HG02943 (cell line): Measurements from ENCODE around the gene MAML3.
"Not testable (repeated sequence)": the region's sequence is repeated elsewhere in the genome, so short reads cannot be mapped to it uniquely, and the experiment has no call there.

Experiments used
- ATAC-seq: cut with Tn5 transposase; IDR thresholded peaks from one replicate; pipeline ENCODE4 v1.9.1; 2021; ENCODE audit warnings: mild to moderate bottlenecking, low read depth, moderate library complexity; ENCODE audit not compliant: unreplicated experiment

The MAML3 gene

DNA sequence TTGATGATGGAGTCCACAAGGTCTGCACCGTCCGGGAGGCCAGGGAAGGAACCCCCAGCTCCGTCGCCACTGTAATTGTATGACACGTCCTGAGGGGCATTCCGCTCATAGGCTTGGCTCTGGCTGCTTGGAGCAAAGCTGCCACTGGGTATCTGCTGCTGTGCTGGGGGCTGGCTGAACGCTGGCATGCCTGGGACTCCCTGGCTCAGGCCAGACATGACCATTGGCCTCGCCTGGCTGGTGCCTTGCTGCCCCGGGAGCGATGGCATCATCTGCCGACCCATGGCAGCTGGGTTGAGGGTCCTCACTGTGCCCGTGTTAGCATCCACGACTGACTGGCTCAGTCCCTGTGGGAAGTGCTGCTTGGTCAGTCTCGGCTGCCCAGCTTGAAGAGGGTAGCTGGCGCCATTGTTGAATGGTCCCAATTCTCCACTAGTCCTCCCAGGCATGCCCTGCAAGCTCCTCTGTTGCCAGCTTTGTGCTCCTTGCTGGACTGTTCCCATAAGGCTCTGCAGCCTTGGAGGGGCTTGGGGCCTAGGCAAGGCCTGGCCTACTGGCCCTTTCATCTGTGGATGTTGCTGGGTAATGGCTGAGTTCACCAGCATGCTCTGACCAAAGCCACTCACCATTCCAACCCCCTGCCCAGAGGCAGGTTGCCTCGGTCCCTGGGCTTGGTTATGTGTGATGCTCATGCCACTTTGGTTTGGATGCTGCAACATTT, 434.4 kb downstream of the MAML3 start:
- ATAC-seq = no peak

GRCh38 chr4:139718833-139719232, 435.2 kb downstream of the MAML3 start:
- no peak for ATAC-seq

DNA sequence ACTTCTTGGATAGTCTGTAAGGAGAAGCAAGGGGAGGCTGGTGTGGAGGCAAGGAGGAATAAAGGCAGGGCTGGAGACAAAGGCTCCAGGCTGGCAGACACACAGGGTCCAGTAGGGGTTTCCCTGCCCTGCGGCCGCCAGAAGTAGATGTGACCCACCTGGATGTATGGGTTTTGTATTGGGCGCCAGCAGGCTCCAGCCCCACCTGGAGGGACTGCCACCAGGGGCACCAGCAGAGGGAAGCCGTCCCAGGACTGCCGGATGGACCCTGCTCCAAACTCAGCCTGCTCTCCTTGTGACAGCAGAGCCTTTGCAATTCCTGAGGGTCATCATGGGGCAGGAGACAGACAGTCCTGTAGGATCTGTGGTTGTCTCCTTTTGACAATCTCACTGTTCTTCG, 435.6 kb downstream of the MAML3 start:
- no peak for ATAC-seq

GRCh38 chr4:139715746-139716391, 438.1 kb downstream of the MAML3 start:
- no peak for ATAC-seq

DNA sequence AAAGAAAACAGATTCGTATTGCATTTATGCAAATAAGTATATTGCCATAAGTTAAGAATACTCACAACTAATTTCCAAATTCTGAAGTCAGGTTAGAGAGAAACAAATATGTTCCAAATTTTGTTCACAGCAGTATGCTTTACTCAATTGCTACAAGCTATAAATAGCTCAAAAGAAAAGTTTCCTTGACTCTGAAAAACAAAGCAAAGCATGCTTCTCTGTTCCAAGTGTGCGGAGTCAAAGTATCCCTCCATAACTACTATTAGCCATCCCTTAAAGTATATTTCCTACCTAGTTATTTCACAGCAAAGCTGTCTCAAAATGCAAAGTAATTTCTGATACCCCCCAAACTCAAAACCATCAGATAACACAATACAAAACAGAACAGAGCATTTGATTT, 441.1 kb downstream of the MAML3 start:
- no peak for ATAC-seq

GRCh38 chr4:139711461-139711860, 442.5 kb downstream of the MAML3 start:
- ATAC-seq = no peak

DNA sequence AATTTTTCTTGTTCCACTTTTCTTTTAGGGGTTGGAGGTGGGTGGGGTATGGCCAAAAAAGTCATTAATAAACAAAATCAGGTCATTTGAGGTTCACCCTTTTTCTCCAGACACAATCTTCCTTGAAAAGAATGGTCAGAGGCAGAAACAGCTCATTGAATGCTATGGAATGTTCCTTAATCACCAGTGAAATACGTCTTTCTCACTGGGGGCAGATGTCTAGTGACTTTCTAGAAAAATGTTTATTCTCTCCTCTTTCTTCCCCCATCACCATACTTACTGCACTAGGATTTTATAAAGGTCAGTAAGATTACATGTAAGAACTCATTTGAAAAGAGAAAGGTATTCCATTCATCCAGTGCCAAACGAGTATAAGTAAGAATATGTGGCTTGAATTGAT, 443.9 kb downstream of the MAML3 start:
- ATAC-seq = no peak

DNA sequence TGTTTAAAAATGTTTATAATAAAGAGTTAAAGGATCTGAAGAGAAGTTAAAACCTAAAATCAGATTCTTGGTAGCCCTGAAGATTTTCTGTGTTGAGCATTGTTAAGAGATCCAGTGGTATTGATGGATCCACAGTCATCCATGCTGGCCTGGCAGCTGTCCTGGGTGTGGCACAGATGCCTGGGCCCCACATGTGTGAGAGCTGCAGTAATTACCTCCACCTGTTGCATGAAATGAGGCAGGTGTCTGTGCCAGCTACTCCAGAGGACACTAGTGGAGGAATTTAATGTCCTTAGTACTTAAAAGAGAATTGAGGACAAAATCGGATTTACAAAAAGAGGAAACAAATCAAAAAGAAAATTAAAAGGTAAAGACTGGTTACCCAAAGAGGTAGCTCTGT, 444.3 kb downstream of the MAML3 start:
- no peak for ATAC-seq

DNA sequence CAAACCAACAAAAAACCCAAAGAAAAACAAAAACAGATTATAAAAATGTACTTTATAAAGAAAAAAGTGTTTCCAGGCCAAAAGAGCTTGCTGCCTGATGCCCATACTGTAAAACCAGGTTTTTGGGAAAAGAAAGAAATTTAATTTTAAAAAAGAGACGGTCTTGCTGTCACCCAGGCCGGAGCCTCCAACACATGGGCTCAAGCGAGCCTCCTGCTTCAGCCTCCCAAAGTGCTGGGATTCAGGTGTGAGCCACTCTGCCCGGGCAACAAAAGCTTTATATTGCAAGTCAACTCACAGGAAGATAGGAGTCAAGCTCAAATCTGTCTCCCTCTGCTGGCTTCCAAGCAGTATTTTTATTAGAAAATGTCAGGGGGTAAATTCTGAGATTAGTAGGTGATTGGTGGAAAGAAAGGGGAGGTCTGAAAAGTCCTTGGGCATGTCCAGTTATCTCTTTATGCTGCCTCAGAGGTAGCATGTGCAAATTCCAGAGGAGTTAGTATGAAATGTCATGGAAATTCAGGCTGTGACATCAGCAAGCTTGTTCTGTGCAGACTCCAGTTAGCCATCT, 449.0 kb downstream of the MAML3 start:
- no peak for ATAC-seq

GRCh38 chr4:139700568-139700967, 453.4 kb downstream of the MAML3 start:
- ATAC-seq = no peak

DNA sequence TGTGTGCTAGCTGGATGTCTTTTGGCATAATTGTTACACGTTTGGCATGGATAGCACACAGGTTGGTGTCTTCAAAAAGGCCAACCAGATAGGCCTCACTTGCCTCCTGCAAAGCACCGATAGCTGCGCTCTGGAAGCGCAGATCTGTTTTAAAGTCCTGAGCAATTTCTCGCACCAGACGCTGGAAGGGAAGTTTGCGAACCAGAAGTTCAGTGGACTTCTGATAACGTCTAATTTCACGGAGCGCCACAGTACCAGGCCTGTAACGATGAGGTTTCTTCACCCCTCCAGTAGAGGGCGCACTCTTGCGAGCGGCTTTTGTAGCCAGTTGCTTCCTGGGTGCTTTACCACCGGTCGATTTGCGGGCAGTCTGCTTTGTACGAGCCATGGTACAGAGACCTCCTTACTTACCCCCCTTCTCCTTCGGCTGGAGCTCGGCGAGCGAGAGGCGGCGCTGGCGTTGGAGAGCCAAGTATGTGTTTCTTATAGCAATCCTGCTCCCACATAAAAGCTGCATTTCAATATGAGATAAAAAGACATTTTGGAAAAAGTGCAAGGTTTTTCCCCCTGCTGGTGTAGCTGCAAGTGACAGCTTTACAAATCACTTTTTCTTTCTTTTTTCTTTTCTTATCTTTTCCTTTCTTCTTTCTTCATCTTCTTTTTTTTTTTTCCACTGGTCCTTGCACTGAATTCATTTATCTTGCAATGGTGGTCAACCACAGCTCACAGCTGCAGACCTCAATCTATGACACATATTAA, 455.6 kb downstream of the MAML3 start:
- not testable (repeated sequence) for ATAC-seq

- ATAC-seq = no peak
Measured at GRCh38 chr4:139696491-139696890, 457.5 kb downstream of the MAML3 start.

DNA sequence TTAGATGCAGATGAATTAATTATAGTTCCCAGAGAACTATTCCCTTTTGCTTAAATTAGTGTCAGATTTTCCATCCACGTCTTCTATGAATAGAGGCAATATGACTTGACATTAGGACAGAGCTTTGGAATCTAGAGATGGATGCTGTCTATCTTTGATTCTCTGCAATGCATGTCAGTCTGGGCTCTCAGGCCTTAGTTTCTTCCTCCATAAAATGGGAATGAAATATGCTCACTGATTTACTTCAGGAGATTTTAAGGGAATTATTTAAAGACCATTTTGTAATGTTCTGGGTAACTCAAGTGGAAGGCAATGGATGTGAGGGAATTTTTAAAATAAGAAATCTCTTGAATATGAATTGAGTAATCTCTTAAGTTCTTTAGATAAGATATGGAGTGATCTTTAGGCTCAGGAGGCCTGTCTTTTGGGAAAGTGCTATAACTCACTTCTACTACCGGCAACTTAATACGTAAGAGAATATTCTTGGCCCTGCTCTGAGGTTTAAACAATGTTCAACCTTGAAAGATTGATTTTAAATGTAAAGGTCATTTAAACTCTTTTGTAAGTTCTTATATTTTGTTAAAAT, 459.4 kb downstream of the MAML3 start:
- ATAC-seq = no peak

DNA sequence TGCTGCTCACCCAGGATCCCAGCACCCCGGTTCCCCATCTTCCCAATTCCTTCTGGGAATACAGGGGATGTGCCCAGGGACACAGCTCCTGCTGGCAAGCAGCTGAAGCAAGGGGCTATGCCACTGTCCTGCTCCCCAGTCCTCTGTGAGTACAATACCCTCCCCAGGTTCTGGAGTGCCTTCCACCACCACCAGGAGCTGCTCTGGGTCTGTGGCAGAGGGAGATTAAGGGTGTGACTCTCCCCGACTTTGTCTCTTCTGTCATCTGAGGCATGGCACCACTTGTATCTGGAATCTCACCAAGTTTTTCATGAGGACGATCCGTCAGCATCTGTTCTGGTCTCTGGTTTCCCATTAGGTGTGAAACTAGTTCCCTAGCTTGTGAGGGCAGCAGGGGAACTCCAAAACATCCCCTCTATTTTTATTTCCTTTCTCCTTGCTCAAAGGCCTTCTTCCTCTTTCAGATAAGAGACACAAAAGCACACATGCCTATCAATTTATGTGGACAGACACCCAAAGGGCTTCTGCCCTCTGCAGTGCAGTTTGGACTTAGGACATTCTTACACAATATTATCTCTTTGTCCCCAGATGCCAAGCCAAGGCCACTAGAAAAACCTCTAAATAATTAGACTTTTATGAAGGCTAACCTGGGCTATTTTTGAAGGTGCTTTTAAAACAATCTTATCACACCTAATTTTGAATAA, 461.5 kb downstream of the MAML3 start:
- no peak for ATAC-seq

DNA sequence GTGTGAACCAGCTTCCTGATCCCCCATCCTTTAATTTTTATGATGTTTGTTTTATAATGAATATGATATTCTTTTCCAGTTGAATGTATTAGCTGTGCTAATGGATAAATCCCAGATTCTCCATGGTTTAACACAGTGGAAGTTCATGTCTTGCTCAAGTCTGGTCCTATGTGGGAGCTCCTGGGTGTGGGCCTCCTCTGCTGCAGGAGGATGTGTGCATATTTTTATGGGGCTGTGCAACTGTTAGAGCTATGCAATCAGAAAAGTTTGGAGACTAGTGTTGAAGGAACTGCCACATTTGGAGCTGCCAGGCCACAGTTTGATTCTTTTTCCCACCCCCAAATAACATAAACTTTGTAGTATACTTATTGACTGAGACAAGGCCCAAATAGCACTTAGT, 463.6 kb downstream of the MAML3 start:
- no peak for ATAC-seq

DNA sequence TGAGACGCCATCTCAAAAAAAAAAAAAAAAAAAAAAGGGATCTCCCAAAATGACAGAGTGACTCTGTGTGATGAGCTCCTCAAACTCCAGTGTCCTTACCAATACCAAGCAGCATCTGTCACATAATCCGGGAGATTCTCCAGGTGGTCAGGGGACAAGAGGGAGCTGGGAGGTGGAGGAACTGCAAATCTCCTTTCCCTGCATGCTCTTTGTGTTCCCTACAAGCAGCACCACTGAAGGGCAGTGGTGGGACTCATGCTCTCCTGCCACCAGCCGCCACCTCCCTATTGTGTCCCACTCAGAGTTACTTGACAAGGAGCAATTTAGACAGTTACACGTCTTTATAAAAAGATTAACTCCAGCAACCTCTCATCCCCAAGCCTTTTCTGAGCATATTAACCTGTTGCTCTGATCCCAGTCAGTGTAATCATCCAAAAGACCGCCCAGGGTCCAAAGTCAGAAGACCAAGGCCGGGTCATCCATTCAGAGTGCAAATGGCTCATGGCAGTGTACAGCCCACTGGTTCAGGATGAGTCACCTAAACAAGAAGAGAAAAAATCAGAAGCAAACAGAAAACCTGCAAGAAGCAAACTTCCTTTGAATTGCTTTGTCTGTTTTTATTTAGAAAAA, 464.8 kb downstream of the MAML3 start:
- ATAC-seq = no peak

- no peak for ATAC-seq
Measured at GRCh38 chr4:139686988-139687387, 467.0 kb downstream of the MAML3 start.

DNA sequence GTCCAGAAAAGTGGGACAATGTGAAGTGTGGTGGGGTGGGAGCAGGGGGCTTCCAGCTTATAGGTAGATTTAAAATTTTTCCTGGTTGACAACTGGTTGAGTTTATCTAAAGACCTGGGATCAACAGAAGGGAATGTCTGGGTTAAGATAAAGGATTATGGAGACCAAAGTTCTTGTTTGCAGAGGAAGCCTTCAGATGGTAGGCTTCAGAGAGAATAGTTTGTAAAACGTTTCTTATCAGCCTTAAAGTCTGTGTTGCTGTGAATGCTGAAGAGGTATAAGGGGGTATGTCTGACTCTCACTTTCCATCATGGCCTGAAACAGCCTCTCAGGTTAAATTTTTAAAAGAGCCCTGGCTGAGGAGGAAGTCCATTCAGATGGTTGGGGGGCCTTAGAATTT, 467.9 kb downstream of the MAML3 start:
- no peak for ATAC-seq

DNA sequence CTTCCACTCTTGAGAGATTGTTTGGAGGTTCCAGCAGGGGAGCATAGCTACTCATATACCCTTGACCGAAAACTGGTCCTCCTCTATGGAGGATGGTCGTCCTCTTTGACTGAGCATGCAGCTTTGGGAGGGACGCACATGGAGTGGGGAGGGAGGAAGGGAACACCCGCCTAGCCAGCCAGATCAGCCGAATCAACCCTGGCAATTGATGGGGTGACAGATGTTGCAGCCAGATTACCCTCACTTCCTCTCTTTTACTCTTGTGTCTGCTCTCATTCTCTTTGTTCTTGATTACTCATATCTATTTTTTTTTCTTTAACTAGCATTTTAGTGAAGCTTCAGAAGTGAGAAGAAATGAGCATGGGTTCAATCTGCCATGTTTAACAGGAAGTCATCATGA, 468.8 kb downstream of the MAML3 start:
- ATAC-seq = no peak

DNA sequence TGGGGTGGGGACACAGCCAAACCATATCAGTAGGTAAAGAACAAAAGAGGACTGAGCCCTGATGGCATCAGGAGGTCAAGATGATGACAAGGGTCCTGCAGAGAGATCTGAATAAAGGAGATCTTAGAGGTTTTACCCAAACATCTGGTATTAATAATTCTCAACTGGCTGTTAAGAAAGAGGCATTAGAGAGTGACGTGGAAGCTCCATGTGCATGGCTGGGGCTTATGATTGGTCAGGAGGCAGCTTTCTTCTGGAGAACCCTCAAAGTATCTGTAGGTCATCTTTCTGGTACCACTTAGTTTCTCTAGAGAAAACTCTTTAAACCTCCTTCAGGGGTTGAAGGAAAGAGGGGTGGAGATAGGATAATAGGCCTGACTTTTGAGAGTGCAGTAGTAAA, 469.6 kb downstream of the MAML3 start:
- no peak for ATAC-seq
